Activated T-cell treated with anti-CD3 and anti-CD28 coated beads, Interleukin-2, amount 50 U/mL, for 72 hours (primary cell): ENCODE data around the gene APOD. TPM values are rescaled to one million over a fixed set of nuclear protein-coding genes. Genes with fewer than 3 reads are reported as not detected.
A peak's percentile ranks its signal among the peaks of the same experiment; 100 is the strongest.

Experiments
- ATAC-seq, 2 donors: fragments of 150-1000 bp; cut with Tn5 transposase; replicated peaks in 1 of 2; 2 replicates each; pipeline ENCODE4 v1.10.0; 2021; ENCODE audit warnings: moderate library complexity in 2 of 2, mild to moderate bottlenecking in 1 of 2
- DNase-seq, 2 donors: peaks; one replicate each; pipeline ENCODE4 v3.0.0; 2021 to 2022; ENCODE audit warnings: mixed read lengths in 1 of 2
- H3K27ac Mint-ChIP-seq: one replicate; pipeline ENCODE4 v1.8.0; 2022; ENCODE audit warnings: mild to moderate bottlenecking, moderate library complexity, mixed read lengths
- H3K27me3 Mint-ChIP-seq: one replicate; pipeline ENCODE4 v1.8.0; 2022; ENCODE audit warnings: low read depth, mixed read lengths
- H3K36me3 Mint-ChIP-seq, 2 donors: one replicate each; pipeline ENCODE4 v1.8.0; 2022; ENCODE audit warnings: mixed read lengths in 2 of 2, mild to moderate bottlenecking in 1 of 2; ENCODE audit not compliant: insufficient read depth in 2 of 2
- H3K4me1 Mint-ChIP-seq: one replicate; pipeline ENCODE4 v1.8.0; 2022; ENCODE audit warnings: low read depth, mixed read lengths
- H3K4me3 Mint-ChIP-seq, 2 donors: one replicate each; pipeline ENCODE4 v1.8.0; 2022; ENCODE audit warnings: mild to moderate bottlenecking in 2 of 2, mixed read lengths in 2 of 2, moderate library complexity in 2 of 2
- H3K9me3 Mint-ChIP-seq, 2 donors: one replicate each; pipeline ENCODE4 v1.8.0; 2022; ENCODE audit warnings: mixed read lengths in 2 of 2
- total RNA-seq, 2 donors: library from RNA; stranded (reverse); gene quantifications; one replicate each; pipeline ENCODE4 v1.2.3, GENCODE V29; 2022

The APOD gene
- total RNA-seq, 2 donors from 2014 or later = 2.4 to 4.3 TPM

DNA sequence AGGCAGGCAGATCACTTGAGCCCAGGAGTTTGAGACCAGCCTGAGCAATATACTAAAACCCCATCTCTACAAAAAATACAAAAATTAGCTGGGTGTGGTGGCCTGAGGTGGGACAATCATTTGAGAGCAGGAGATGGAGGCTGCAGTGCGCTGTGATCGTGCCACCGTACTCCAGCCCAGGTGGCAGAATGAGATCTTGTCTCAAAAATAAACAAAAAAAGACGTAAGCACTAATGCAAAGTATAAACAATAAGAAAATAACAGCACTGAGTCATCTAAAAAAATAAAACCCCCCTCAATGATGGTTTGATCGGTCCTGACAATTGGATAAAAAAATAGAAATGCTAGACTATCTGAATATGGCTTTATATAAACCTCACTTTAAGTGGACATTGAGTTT, 44.3 kb downstream of the APOD start:
- peak overlapping the region; percentile 85 to 89 for H3K4me3 Mint-ChIP-seq
- peak overlapping the region; percentile 95 for H3K27ac Mint-ChIP-seq
- H3K36me3 Mint-ChIP-seq = peaks cover 10 to 21% of the 10 kb centered on the region in 2 donors
- no peak for ATAC-seq
- peaks cover 71% of the 10 kb centered on the region for H3K4me1 Mint-ChIP-seq
- no peaks in the 10 kb centered on the region for H3K9me3 Mint-ChIP-seq
- no peak for DNase-seq
- no peaks in the 10 kb centered on the region for H3K27me3 Mint-ChIP-seq

DNA sequence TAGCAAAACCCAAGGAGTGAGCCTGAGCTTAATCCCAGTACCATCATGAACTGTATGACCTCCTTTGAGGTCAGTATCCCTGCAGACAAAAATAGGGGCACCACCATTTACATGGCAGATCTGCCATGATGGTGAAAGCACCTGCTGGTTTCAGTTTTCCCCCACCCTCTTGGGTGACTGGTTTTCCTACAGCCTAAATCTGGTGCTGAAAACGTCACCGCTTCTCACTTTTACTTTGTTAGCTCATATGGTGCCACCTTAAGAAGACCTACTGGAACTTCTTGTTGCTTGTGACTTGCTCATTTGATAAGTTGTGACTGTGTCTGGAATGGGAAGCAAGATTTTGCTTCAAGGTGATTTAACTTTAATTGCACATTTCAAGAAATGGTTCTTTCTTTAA, 45.7 kb downstream of the APOD start:
- ATAC-seq (peak; percentile 75 to 77), DNase-seq (peak; percentile 65 to 73)
- Mint-ChIP-seq H3K4me1 (peaks cover 75% of the 10 kb centered on the region), H3K27ac (peak overlapping the region; percentile 95), H3K4me3 (peak overlapping the region; percentile 84 to 85), H3K27me3 (no peaks in the 10 kb centered on the region), H3K36me3 (peaks cover 10 to 21% of the 10 kb centered on the region in 2 donors), H3K9me3 (no peaks in the 10 kb centered on the region)

DNA sequence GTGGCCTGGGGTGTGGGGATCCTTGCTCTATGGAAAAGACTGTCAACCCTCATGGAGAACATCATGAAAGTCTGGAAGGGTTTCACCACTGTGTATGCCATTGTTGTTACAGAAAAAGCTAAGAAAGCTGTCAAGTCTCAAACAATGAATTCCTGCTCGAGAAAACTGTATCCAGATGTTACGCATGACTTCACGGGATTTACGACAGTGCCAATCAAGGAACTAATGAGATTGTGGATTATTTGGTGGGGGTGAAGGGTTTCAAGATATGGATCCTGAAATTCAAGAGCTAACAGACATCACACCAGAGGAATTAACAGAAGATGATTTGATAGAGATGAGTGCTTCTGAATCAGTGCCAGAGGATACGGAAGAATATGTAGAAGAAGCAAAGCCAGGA, 48.4 kb downstream of the APOD start:
- no peaks in the 10 kb centered on the region for H3K27me3 Mint-ChIP-seq
- peak overlapping the region; percentile 19 to 45 for H3K4me3 Mint-ChIP-seq
- peaks cover 87% of the 10 kb centered on the region for H3K4me1 Mint-ChIP-seq

DNA sequence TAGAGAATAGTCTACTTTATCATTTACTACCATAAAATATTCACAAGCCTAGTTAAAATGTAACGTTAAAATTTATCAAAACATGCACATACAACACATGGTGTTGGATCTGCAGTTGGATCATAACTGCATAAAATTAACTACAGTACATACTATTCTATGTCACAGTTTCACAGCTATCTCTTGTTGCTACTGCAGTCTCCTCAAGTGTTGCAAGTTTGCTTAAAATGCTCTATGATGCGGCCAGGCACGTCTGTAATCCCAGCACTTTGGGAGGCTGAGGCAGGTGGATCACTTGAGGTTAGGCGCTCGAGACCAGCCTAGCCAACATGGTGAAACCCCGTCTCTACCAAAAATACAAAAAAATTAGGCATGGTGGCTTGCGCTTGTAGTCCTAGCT, 50.9 kb downstream of the APOD start:
- H3K4me1 Mint-ChIP-seq = peaks cover 69% of the 10 kb centered on the region
- peaks cover 2 to 19% of the 10 kb centered on the region in 2 donors for H3K36me3 Mint-ChIP-seq
- H3K9me3 Mint-ChIP-seq = no peaks in the 10 kb centered on the region
- no peaks in the 10 kb centered on the region for H3K27me3 Mint-ChIP-seq
- H3K4me3 Mint-ChIP-seq = peak overlapping the region; percentile 15 to 45
- DNase-seq (no peak), ATAC-seq (no peak)
- H3K27ac Mint-ChIP-seq = peak overlapping the region; percentile 85

More for the DNA sequence above, 48.4 kb downstream of the APOD start:
- peaks cover 2 to 19% of the 10 kb centered on the region in 2 donors for H3K36me3 Mint-ChIP-seq
- H3K9me3 Mint-ChIP-seq = no peaks in the 10 kb centered on the region
- peak overlapping the region; percentile 1 for H3K27ac Mint-ChIP-seq
- ATAC-seq = no peak
- no peak for DNase-seq

DNA sequence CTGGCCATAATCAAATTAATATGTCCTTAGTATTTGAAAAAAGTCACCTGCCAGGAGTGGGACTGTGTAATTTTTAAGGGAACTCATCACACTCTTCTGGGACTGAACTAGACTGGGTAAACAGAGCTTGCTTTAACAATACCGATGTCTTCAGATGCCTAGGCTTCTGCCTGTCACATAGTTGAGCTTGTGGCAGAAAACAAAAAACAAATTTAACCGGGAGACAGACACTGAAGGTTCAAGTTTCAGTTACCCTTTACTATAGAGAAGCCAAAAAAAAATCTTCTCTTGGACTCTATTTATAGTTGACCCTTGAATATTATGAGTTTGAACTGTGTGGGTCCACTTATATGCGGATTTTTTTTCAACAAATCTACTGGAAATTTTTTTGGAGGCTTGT, 51.4 kb downstream of the APOD start:
- H3K27me3 Mint-ChIP-seq = no peaks in the 10 kb centered on the region
- H3K9me3 Mint-ChIP-seq = no peaks in the 10 kb centered on the region
- DNase-seq = no peak
- H3K4me3 Mint-ChIP-seq = peak overlapping the region in 1 of 2 donors; percentile 45
- peaks cover 69% of the 10 kb centered on the region for H3K4me1 Mint-ChIP-seq
- H3K36me3 Mint-ChIP-seq = peaks cover 2 to 19% of the 10 kb centered on the region in 2 donors
- no peak for ATAC-seq
- H3K27ac Mint-ChIP-seq = peak overlapping the region; percentile 85

DNA sequence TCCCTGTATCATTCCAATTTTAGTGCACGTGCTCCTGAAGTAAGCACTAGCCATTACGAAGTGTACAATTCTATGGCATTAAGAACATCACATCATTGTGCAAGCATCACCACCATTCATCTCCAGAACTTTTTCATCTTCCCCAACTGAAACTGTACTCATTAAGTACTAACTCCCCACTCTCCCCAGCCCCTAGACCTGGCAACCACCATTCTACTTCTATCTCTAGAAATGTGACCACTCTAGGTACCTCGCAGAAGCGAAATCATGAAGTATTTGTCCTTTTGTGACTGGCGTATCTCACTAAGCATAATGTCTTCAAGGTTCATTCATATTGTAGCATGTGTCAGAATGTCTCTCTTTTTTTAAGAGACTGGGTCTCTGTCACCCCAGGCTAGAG, 52.1 kb downstream of the APOD start:
- ATAC-seq (peak; percentile 49 to 62), DNase-seq (no peak)
- H3K27ac Mint-ChIP-seq = peak overlapping the region; percentile 33
- H3K4me1 Mint-ChIP-seq = peaks cover 66% of the 10 kb centered on the region
- H3K36me3 Mint-ChIP-seq = peaks cover 2 to 19% of the 10 kb centered on the region in 2 donors
- H3K27me3 Mint-ChIP-seq = no peaks in the 10 kb centered on the region
- H3K9me3 Mint-ChIP-seq = no peaks in the 10 kb centered on the region
- no peak overlapping the region for H3K4me3 Mint-ChIP-seq

DNA sequence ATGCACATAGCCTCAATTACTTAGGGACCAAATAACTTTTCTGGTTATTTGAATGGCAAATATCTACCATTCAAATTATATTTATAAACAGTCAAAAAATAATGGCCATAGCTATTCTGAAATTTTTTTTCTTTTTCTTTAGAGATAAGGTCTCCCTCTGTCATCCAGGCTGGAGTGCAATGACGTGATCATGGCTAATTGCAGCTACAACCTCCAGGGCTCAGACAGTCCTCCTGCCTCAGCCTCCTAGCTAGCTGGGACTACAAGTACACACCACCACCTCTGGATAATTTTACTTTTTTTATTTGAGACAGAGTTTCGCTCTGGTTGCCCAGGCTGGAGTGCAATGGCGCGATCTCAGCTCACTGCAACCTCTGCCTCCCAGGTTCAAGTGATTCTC, 57.2 kb downstream of the APOD start:
- ATAC-seq (no peak), DNase-seq (no peak)
- Mint-ChIP-seq H3K4me1 (peaks cover 55% of the 10 kb centered on the region), H3K27me3 (no peaks in the 10 kb centered on the region), H3K9me3 (no peaks in the 10 kb centered on the region), H3K27ac (no peak overlapping the region), H3K36me3 (peaks cover 2 to 23% of the 10 kb centered on the region in 2 donors), H3K4me3 (no peak overlapping the region)

DNA sequence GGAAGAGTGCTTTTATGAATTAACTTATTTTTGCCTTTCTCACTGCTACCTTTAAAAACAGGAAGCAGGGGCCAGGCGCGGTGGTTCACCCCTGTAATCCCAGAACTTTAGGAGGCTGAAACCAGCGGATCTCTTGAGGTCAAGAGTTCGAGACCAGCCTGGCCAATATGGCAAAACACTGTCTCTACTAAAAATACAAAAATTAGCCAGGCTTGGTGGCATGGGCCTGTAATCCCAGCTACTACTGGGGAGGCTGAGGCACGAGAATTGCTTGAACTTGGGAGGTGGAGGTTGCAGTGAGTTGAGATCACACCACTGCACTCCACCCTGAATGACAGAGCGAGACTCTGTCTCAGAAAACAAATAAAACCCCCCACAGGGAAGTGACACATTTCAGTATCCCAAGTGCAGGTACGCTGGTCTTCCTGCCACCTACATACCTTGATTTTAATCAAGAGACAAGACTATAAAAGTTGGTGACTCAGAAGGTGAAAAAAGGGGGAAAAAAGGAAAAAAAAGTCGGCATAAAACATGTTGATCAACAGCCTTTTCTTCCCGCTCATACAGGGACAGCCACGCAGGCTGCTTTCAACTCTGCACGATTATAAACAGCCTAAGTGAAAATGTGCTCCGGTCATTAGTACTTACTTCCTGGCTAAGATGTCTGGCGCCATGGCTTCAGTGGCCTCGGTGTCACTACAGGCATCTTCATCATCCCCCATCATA, 59.4 kb downstream of the APOD start:
- Mint-ChIP-seq H3K9me3 (no peaks in the 10 kb centered on the region), H3K36me3 (peaks cover 2 to 22% of the 10 kb centered on the region in 2 donors), H3K27me3 (no peaks in the 10 kb centered on the region), H3K4me1 (peaks cover 52% of the 10 kb centered on the region), H3K27ac (peak overlapping the region; percentile 89), H3K4me3 (peak overlapping the region; percentile 65 to 75)
- peak; percentile 35 to 50 for DNase-seq
- peak; percentile 88 to 93 for ATAC-seq

DNA sequence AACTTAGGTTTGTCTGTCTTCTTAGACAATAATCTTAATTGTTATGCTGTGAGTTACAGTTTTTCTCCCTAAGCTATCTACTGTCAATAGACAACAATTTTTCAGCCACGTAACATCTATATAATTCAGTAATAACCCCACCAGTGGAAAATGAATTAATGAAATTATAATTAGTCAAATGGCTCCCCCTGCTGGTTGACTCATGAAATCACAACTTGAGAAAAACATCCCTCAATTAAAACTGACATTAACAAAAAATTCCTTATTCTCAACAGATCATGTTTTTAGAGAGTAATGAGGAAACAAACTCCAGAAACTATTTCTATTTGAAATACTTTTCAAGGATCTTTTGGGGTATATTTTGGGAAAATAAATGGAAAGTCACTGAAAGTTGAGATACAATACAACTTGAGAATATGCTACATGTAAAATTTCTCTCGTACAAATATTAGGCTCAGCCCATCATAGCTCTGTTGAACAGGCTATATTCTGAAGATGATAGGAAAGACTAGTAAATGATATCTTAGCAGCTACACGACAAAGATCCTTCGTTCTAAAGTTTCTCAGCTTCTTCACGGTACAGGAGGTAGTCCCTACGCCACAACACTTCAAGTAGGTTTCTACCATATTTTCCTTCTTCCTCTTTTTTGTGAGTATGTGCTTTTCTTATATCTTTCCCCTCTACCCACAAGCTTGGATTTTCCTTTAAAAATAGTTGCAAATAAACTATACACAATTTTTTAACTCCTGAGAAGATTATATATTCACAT, 61.3 kb downstream of the APOD start:
- no peaks in the 10 kb centered on the region for H3K9me3 Mint-ChIP-seq
- ATAC-seq (no peak), DNase-seq (no peak)
- peaks cover 41% of the 10 kb centered on the region for H3K4me1 Mint-ChIP-seq
- H3K36me3 Mint-ChIP-seq = peaks cover 2 to 22% of the 10 kb centered on the region in 2 donors
- no peaks in the 10 kb centered on the region for H3K27me3 Mint-ChIP-seq
- peak overlapping the region; percentile 90 for H3K27ac Mint-ChIP-seq
- peak overlapping the region in 1 of 2 donors; percentile 12 for H3K4me3 Mint-ChIP-seq

Other genes with a start within 250 kb of the APOD start
- gene ACAP2, start 140.9 kb downstream of the APOD start, total RNA-seq = 10 to 100 TPM; 63.0 to 67.5 TPM
- gene PPP1R2, start 40.6 kb downstream of the APOD start, total RNA-seq = 10 to 100 TPM; 68.7 to 71.9 TPM
- gene MUC20, start 137.0 kb upstream of the APOD start, total RNA-seq = 1 to 10 TPM; 3.4 to 7.8 TPM
- gene MUC4, start 228.0 kb upstream of the APOD start, total RNA-seq = under 1 TPM; 0.34 to 0.42 TPM